NCI-H82 treated with DMSO at 0.1 percent for 48 hours (cell line): Measurements from ENCODE around the gene BOLA1.
"Not testable (repeated sequence)": the region's sequence is repeated elsewhere in the genome, so short reads cannot be mapped to it uniquely, and the experiment has no call there.

Experiments
- DNase-seq: peaks from one replicate; lab custom pipeline; 2025; ENCODE audit not compliant: unreplicated experiment; lab: John Stamatoyannopoulos, UW

The BOLA1 gene, protein sequence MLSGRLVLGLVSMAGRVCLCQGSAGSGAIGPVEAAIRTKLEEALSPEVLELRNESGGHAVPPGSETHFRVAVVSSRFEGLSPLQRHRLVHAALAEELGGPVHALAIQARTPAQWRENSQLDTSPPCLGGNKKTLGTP

DNA sequence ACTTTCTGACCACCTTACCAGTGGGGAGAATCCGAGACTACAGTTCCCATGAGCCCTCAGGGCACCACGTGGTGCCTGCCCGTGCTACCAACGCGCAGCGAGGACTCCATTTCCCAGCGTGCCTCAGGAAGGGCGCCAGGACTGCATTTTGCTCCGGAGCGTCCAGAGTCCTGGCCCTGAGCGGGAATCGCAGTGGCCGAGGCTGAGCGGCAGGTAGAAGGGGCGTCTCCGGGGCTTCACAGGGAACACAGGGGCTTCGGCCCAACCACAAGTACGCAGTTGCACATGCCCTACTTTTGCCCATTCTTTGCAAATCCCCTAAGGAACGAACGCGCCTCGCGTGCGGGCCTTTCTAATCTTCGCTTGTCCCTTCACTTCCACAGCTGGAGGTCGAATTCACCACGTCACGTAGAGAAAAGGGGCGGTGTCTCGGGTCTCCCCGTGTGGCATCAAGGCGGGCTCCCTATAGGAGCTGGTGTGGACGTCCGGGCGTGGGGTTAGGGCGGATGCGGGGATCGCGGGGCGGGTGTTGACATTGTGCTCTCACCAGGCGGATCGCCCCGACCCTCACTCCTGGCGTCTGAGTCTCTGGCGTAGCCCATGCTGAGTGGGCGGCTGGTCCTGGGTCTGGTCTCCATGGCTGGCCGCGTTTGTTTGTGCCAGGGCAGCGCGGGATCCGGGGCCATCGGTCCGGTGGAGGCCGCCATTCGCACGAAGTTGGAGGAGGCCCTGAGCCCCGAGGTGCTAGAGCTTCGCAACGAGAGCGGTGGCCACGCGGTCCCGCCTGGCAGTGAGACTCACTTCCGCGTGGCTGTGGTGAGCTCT is at the start of gene BOLA1:
BOLA1 (plus strand) TSS at position 109 of the 825 bp plus-strand sequence; CDS start at position 601, 492 bp downstream.
- peak; percentile 69 for DNase-seq

DNA sequence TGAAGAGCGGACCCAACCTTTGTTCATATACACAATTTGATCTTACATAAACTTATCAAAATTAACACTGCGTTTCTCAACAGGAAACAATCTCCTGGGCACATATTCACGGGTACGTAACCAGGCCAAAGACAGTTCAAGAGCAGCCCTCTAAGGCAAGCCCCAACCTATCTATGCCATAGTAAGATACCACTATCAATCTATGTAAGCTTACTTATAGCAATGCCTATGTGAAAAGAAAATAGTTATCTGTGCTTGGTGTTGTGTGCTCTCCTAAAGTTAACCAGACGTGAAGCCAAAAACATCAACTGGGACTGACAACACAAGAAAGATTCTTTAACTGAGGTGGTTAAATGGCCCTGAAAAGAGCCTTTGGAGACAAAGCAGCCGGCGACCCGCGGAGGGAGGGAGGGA is 49.4 kb upstream of the BOLA1 start:
- DNase-seq = no peak

DNA sequence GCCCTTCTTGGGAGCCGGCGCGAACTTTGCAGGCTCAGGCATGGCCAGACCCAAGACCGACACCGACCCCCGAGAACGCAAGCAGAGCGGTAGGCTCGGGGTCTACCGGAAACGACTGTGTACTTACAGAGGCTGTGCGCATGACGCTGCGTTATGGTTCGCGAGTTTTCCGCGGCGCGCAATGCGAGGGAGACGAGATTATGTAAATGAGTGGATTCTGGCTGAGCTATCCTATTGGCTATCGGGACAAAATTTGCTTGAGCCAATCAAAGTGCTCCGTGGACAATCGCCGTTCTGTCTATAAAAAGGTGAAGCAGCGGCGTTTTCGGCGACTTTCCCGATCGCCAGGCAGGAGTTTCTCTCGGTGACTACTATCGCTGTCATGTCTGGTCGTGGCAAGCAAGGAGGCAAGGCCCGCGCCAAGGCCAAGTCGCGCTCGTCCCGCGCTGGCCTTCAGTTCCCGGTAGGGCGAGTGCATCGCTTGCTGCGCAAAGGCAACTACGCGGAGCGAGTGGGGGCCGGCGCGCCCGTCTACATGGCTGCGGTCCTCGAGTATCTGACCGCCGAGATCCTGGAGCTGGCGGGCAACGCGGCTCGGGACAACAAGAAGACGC is 48.5 kb upstream of the BOLA1 start:
- not testable (repeated sequence) for DNase-seq

DNA sequence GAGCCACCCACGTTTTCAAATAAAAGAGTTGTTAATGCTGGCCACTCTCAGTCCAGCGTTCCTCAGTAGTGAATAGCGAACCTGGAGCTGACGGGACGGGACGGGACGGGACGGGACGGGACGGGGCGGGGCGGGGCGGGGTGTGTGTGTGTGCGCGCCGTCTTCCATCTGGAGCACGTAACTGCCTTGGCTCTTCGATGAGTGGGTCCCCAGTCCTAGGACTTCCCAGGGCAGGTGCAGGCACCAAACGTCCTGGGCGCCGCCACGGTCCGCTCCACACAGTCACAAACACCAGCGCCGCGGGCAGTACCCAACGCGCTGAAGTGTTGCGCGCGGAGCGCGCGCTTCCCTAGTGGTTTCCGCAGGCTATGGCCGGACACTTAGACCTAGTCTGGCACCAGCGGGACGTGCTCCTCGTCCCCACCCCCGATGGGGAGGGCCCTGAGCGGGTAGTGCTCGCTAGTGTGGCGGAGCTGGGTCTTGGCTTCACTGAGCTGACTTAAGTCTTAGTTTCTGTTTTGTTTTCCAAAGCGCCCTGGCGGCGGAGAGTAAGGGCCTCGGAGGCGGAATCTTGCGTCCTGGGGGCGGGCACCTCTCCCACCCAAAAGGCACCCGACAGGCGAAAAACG is 47.7 kb upstream of the BOLA1 start:
- not testable (repeated sequence) for DNase-seq

DNA sequence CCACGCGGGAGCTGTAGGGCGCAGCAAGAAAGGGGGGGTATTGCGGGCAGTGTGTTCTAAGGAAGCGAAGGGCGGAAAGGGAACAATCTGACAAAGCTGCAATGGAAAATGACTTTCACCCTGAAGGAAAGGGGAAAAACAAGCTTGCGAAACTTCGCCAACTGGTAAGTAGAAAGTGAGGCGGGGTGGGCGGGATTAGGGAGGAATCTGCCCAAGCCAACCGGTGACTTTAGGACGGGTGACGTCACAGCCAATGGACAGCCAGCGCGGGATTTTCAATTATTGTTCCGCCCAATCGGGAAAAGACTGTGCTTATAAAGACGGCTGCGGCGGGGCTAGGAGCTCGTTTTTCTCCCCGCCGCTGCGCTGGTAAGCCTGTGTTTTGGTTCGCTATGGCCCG is 47.1 kb upstream of the BOLA1 start:
- DNase-seq = not testable (repeated sequence)

DNA sequence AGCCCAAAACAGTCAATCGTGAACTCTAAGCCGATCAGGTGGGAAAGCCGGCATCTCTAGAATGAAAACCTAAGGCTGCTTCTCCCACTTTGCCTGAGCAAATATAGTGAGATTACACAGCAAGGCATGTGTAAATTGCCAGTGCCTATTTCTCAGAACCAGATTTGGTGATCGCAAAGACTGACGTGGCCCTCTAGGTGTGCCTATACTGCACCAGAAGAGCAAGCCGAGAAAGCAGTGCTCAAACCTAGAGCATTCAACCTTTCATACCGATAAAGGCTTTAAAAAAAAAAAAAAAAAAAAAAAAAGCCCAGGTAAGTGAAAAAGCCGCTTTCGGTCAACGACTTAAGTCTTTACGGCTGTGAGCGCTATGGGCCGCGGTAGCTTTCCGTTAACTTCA is 39.1 kb upstream of the BOLA1 start:
- DNase-seq = not testable (repeated sequence)

DNA sequence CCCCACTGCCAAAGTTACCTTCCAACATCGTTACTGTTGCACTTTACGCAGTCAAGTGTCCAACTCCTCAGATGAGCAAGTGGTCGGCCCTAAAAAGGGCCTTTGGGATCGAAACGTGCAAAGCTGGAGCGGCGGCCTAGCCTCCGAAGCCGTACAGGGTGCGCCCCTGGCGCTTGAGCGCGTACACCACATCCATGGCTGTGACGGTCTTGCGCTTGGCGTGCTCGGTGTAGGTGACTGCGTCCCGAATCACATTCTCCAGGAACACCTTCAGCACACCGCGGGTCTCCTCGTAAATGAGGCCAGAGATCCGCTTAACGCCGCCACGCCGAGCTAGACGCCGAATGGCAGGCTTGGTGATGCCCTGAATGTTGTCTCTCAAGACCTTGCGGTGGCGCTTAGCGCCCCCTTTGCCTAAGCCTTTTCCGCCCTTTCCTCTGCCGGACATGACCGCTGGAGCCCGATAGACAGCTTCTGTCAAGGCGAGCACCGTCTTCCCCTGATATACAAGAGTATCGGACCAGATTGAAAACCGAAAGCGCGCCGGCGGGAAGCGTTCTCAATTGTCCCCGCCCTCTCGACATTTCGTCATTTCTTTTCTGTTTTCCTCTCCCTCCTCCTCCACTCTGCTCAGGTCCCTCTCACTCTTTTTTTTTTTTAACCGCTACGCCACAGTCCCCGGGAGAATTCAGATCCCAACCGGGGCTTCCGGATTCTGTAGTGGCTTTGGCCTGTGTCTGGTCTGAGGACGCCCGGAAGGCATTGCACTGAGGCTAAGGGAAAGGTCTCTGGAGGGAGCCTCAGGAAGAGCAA is 38.5 kb upstream of the BOLA1 start:
- not testable (repeated sequence) for DNase-seq

DNA sequence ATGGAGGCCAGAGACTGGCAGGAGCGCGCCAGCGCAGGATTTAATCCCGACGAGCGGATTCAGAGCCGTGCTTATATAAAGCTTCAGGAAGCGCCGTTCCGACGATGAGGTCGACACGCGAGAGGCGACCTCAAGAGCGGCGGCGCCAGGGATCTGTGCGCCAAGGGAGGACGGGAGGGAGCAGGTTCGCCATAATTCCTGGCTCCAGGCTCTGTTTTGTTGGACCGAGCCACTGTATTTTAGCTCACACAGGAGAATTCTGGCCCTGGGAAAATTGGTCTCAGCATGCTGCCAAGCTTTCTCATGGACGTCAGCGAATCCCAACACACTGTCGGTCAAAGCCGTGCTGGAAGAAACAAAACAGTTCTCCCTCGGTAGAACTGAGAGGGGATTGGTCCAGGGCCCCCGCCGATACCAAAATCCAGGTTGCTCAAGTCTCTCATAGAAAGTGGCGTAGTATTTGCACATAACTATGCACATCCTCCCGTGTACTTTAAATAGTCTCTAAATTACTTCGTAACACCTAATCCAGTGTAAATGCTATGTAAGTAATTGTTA is 37.8 kb upstream of the BOLA1 start:
- not testable (repeated sequence) for DNase-seq

DNA sequence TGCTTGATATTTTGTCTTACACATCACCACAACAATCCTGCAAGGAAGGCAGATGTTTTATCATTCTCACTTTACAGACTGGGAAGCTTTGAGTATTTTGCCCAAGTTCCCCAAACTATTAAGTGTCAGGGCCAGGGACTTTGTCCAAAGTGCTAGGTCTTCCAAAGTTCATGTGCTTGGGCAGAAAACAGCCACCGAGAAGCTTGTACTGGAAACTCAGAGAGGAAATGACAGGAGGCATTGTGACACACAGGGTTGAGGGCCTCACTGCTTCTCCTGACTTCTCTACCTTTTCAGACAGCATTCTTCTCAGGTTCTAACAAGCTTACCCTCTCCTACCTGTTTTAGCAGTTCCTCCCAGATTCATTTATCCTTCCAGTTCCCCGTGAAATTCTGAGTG is 32.5 kb upstream of the BOLA1 start:
- not testable (repeated sequence) for DNase-seq

DNA sequence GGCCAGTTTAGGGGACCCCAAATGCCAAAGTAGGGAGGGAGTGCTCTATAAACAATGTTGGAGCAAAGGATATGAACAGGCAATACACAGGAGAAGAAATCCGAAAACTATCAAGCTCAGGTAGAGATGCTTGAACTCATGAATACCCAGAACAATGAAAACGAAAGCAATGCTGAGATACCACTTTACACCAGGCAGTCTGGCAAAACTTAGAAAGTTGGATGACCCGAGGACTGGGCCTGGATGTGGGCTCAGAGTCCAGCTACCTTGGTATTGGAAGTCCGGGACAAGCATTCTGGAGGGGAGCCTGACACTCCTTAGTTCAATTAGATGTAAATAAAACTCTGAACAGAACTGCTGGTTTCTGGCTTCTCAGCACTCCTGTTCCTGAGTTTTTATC is 26.3 kb upstream of the BOLA1 start:
- DNase-seq = not testable (repeated sequence)

DNA sequence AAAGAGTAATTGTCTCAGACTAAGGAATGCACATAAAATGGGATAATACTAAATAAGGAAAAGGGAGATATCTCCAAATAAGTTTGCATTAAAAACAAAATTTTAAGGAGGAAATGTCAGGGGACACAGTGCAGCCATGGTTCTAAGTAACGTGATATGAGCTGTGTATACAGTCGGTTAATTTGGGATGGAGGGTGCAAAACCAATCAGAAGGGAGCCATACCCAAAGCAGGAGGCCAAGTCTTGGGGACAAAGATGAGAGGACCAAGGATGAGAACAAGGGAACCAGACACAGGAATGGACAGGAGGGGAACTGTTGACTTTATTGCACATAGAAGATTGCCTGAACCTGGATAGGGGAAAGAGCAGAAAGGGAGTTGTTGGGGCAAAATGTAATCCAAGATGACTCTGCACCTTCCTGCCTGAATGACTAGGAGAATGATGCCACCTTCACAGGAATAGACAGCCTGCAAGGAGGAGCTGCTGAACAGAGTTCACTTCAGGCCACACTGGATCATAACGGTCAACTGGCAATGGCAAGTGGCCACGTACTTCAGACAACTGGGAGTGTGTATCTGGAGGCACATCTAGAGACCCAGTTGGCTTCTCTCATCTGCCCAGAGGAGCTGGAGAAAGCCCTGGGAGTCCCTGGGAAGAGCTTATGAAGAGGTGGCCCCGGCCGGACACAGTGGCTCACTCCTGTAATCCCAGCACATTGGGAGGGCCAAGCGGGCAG is 22.0 kb upstream of the BOLA1 start:
- DNase-seq = no peak

DNA sequence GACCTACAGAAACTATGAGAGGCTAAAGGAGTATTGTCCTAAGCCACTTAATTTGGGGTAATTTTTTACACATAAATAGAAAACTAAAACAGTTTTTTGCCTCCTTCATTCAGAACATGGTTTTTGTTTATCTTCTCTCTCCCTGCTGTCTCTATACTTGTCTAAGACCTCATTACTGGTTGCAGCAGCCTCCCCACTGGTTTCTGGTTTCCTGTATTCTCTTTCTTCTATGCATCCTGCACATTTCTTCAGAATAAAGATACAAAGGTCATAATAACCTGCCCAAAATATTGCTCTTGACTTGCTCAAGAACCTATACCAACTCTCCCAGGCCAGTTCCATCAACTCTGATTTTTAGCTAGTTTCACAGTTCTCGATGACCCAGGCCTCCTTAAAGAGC is 19.8 kb upstream of the BOLA1 start:
- DNase-seq = no peak

DNA sequence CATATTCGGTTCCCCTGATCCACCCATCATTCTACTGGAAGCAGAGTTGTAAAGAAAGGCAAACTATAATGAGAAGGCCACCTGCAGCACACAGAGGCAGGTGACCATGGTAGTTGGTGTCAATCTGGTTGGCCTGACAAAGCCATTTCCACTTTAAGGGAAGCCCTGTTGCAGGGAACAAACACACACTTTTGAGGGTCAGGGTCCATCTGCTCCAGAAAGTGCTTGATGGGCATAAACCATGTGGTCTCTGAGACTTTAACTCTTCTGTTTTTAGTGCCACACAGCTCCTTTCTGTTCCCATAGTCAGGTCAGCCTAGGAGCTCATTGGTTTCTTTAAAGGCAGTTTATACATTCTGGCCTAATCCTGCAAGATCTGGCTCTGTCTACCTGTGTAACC is 17.5 kb upstream of the BOLA1 start:
- DNase-seq = no peak

DNA sequence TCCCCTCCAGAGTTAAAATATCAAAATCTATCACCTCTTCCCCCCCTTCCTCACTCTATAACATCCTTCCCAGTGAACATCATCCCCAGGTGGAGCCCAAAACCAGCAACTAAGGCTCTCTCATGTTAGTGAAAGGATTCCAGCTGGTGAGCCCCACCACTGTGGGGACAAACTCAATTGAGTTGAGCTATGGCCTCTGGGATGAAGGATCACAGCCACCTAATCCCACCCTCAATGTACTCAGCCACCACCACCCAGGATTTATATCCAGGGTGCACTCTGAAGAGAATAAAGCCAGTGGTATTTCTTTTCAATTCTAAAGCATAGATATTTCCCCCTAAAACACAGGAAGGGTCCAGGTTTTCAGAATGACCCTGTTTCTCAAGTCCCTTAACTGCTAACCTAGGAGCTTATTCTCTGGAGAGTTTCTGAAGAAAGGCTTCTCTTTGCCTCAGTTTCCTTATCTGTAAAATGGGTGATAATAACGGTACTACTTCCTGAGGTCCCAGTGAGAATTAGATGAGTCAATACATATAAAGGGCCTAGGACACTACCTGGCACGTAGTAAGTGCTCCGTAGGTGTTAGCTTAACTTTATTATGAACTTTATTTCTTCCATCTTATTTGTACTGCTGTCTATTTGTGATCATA is 15.6 kb upstream of the BOLA1 start:
- no peak for DNase-seq

DNA sequence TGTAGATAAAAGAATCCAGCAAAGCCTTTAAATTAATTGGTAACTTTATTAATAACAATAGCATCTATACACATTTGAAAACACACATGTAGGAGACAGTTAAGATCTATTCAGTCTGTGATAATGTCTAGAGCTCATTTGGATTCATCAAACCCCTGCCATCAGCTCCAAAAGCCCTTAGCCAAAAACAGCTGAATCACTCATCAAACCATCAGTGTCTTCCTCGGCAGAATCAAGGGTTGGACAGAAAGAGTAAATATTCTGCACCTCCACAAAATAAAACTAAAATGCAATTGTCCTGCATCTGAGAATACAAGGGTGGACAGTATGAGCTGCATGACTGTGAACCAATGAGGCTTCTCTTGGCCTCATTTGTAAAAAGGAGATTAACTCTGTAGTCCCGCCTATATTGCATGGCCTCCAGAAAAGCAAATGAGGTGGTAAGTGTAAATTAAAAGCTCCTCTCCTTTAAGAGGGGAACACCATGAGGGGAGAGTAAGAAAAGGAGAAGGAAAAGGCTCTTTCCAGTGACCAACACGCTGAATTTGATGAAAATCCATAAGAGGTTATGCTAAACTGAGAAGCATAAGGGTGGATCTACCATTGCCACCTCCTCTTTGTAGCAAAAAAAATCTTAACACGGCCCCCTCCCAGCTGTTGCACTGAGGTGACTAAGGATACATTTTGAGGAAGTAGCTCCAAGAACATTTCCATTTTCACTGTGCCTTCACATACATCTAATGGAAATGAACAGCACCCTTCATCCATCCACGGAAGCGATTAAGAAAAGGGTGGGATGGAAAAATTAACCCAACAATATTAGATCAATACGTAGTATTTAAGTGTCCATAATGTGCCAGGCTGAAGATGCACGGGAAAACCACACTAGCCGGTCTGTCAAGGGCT is 14.7 kb upstream of the BOLA1 start:
- peak; percentile 95 for DNase-seq

DNA sequence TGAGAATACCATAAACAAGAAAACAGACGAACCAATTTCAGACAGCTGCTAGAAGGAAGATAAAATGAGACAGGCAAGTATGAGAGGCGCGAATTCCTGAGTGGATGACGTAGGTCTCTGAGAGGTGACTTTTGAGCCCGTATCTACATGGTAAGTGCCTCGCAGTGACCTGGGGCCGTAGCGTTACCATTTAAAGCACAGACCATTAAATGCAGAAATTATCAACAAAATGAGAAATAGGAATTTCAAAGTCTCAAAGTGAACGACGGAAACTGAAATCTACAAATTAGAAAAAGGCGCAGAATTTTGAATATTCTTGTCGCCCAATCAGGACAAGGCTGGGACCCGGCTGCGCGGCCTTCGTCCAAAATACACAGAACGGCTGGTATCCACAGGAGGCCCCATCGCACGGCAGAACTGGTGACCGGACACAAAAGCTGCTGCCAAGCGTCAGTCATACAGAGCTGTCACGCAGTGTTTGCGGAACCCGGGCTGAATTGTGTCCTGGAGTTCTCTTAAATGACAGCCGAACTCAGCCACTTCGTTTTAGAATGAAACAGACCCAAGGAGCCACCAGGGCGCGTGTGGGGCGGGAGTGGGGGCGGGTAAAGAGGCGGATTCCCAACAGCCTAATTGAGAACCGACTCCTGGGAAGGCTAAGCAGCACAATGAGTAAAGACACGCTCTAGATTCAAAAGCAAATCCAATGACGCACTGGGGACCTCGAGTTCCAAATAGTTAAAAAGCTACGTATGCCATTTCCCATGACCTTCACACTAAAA is 13.8 kb upstream of the BOLA1 start:
- DNase-seq = peak; percentile 87

DNA sequence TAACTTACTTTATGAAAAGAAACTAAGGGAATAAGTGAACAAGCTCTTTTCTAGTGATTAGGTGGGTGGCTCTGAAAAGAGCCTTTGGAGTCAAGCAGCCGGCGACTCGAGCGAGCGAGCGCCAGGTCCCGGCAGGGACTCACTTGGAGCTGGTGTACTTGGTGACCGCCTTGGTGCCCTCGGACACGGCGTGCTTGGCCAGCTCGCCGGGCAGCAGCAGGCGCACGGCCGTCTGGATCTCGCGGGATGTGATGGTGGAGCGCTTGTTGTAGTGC is 13.3 kb upstream of the BOLA1 start:
- not testable (repeated sequence) for DNase-seq
